ENCODE data around the gene RPL9.
"Not testable (repeated sequence)": the region's sequence is repeated elsewhere in the genome, so short reads cannot be mapped to it uniquely, and the experiment has no call there.

GRCh38 chr4:39458161-39458504 is 589 bp downstream of the RPL9 start:
- not testable (repeated sequence) for TF ChIP-seq SNAI2, RARB, ZNF70, ZFP30, CSRNP3 (CRISPR knock-in tag; IDR thresholded peaks at IDR 0.05)

Data from SK-N-SH treated with all-trans-retinoic acid at 6 μM for 48 hours (cell line).